H1 (cell line): ENCODE data around the gene TPSB2. TPM values are rescaled to one million over a fixed set of nuclear protein-coding genes. Genes with fewer than 3 reads are reported as not detected.
A peak's percentile ranks its signal among the peaks of the same experiment; 100 is the strongest.

Source experiments
- CTCF ChIA-PET: fragments of 300-600 bp; sonication (Branson Sonifier 250); formaldehyde crosslinking; loops from one replicate; lab custom pipeline; 2021; ENCODE audit not compliant: partially characterized antibody; lab: Charles Lee
- POLR2A ChIA-PET: fragments of 300-600 bp; sonication (Branson Sonifier 250); formaldehyde crosslinking; loops from one replicate; lab custom pipeline; 2021; ENCODE audit warnings: inconsistent platforms; ENCODE audit not compliant: partially characterized antibody; lab: Charles Lee
- DNase-seq, 2 experiments: peaks; one replicate each; pipeline versions ENCODE4 v3.0.0 to v3.0.0-alpha.2; 2010 to 2022; ENCODE audit warnings: low spot score in 2 of 2, low read depth in 1 of 2, mixed read lengths in 1 of 2
- FAIRE-seq: peaks from 2 replicates; lab custom pipeline; 2011; peaks lifted over from hg19 to GRCh38; lab: Jason Lieb, UNC
- H2AFZ ChIP-seq: 2 replicates; pipeline ENCODE4 v1.8.1; 2012; ENCODE audit warnings: low read length, inconsistent platforms
- H2AK5ac ChIP-seq: 2 replicates; pipeline ENCODE4 v1.6.1; 2013; ENCODE audit warnings: low read depth, low read length
- H2BK120ac ChIP-seq: replicated peaks from 2 replicates; pipeline ENCODE3; 2013; ENCODE audit warnings: low read depth, low read length, inconsistent platforms
- H2BK12ac ChIP-seq: 2 replicates; pipeline ENCODE4 v1.6.1; 2013; ENCODE audit warnings: low read depth, low read length
- H2BK15ac ChIP-seq: 2 replicates; pipeline ENCODE4 v1.6.1; 2013; ENCODE audit warnings: low read length
- H2BK20ac ChIP-seq: 2 replicates; pipeline ENCODE4 v1.6.1; 2013; ENCODE audit warnings: low read length
- H2BK5ac ChIP-seq: 2 replicates; pipeline ENCODE4 v1.6.1; 2013; ENCODE audit warnings: low read depth, low read length
- H3K14ac ChIP-seq: 2 replicates; pipeline ENCODE4 v1.6.1; 2013; ENCODE audit warnings: inconsistent platforms; ENCODE audit not compliant: insufficient read length
- H3K18ac ChIP-seq: 2 replicates; pipeline ENCODE4 v1.6.1; 2013; ENCODE audit warnings: low read length; ENCODE audit errors: extremely low read depth
- H3K23ac ChIP-seq: 2 replicates; pipeline ENCODE4 v1.6.1; 2013; ENCODE audit warnings: inconsistent platforms; ENCODE audit not compliant: insufficient read length
- H3K23me2 ChIP-seq: 2 replicates; pipeline ENCODE4 v1.6.1; 2013; ENCODE audit warnings: low read depth, low read length
- H3K27ac ChIP-seq: 2 replicates; pipeline ENCODE4 v1.6.1; 2011; ENCODE audit warnings: low read depth, low read length, inconsistent platforms
- H3K27me3 ChIP-seq, 4 experiments: replicated peaks in 1 of 4; 1 replicate in 1 of 4; 2 replicates in 3 of 4; pipeline versions ENCODE4 v1.6.1 to v1.8.1; 2011 to 2013; ENCODE audit warnings: low read length in 3 of 4, mild to moderate bottlenecking in 3 of 4, inconsistent platforms in 2 of 4, mixed read lengths in 2 of 4, moderate library complexity in 1 of 4; ENCODE audit not compliant: control insufficient read depth in 3 of 4, insufficient read depth in 3 of 4; ENCODE audit errors: extremely low read depth in 1 of 4
- H3K36me3 ChIP-seq, 4 experiments: 2 replicates each; pipeline versions ENCODE4 v1.6.1 to v1.8.1; 2011 to 2013; ENCODE audit warnings: mild to moderate bottlenecking in 4 of 4, low read length in 3 of 4, moderate library complexity in 2 of 4, control low read depth in 1 of 4, inconsistent platforms in 1 of 4; ENCODE audit not compliant: insufficient read depth in 4 of 4, control insufficient read depth in 2 of 4
- H3K4ac ChIP-seq: replicated peaks from 2 replicates; pipeline ENCODE3; 2013; ENCODE audit warnings: low read length, low read depth, mixed read lengths, inconsistent platforms; ENCODE audit not compliant: insufficient read length
- H3K4me1 ChIP-seq, 4 experiments: replicated peaks in 1 of 4; 1 replicate in 1 of 4; 2 replicates in 3 of 4; pipeline versions ENCODE4 v1.6.1 to v1.8.1; 2011 to 2013; ENCODE audit warnings: low read length in 3 of 4, inconsistent platforms in 2 of 4, mixed read lengths in 1 of 4; ENCODE audit not compliant: insufficient read depth in 4 of 4, control insufficient read depth in 3 of 4
- H3K4me2 ChIP-seq, 2 experiments: 2 replicates each; pipeline versions ENCODE4 v1.6.1 to v1.8.1; 2011 to 2013; ENCODE audit warnings: low read depth in 2 of 2, low read length in 2 of 2, control low read depth in 1 of 2, inconsistent platforms in 1 of 2, mild to moderate bottlenecking in 1 of 2; ENCODE audit not compliant: insufficient read depth in 1 of 2
- H3K4me3 ChIP-seq, 4 experiments: fragments of 200-600, 300-600 bp in 1 of 4; sonication (generic), shearing (Covaris generic), sonication (Bioruptor Twin) in 1 of 4; 2 replicates each; pipeline versions ENCODE4 v1.5.1 to v1.8.1; 2011 to 2016; ENCODE audit warnings: low read length in 4 of 4, low read depth in 3 of 4, control low read depth in 2 of 4, inconsistent platforms in 2 of 4, mild to moderate bottlenecking in 2 of 4, mixed read lengths in 1 of 4, moderate library complexity in 1 of 4; ENCODE audit not compliant: insufficient read depth in 2 of 4; ENCODE audit errors: extremely low read depth in 1 of 4
- H3K56ac ChIP-seq: replicated peaks from 2 replicates; pipeline ENCODE3; 2013; ENCODE audit warnings: low read depth, mild to moderate bottlenecking, mixed read lengths, low read length, inconsistent platforms; ENCODE audit not compliant: insufficient read length
- H3K79me1 ChIP-seq: 2 replicates; pipeline ENCODE4 v1.6.1; 2013; ENCODE audit warnings: low read depth, low read length, control low read depth
- H3K79me2 ChIP-seq, 2 experiments: 2 replicates each; pipeline versions ENCODE4 v1.6.1 to v1.8.1; 2012 to 2013; ENCODE audit warnings: low read length in 2 of 2, mild to moderate bottlenecking in 2 of 2, inconsistent platforms in 1 of 2; ENCODE audit not compliant: insufficient read depth in 2 of 2, control insufficient read depth in 1 of 2
- H3K9ac ChIP-seq, 4 experiments: replicated peaks in 1 of 4; 1 replicate in 1 of 4; 2 replicates in 3 of 4; pipeline versions ENCODE4 v1.6.1 to v1.8.1; 2011 to 2013; ENCODE audit warnings: low read depth in 3 of 4, low read length in 3 of 4, control low read depth in 2 of 4, mild to moderate bottlenecking in 2 of 4, moderate library complexity in 2 of 4, inconsistent platforms in 1 of 4; ENCODE audit errors: extremely low read depth in 1 of 4
- H3K9me3 ChIP-seq, 2 experiments: 2 replicates each; pipeline versions ENCODE4 v1.6.1 to v1.8.1; 2012 to 2013; ENCODE audit warnings: mild to moderate bottlenecking in 2 of 2, moderate library complexity in 2 of 2, control low read depth in 1 of 2, inconsistent platforms in 1 of 2, low read depth in 1 of 2, low read length in 1 of 2, mixed read lengths in 1 of 2; ENCODE audit not compliant: insufficient read depth in 2 of 2
- H4K20me1 ChIP-seq, 2 experiments: replicated peaks in 1 of 2; 2 replicates each; pipeline versions ENCODE3 to v1.8.1; 2011 to 2013; ENCODE audit warnings: inconsistent platforms in 2 of 2, low read length in 2 of 2, mild to moderate bottlenecking in 1 of 2; ENCODE audit not compliant: insufficient read depth in 2 of 2, control insufficient read depth in 1 of 2
- H4K5ac ChIP-seq: 2 replicates; pipeline ENCODE4 v1.6.1; 2013; ENCODE audit warnings: low read length, low read depth, mixed read lengths, inconsistent platforms; ENCODE audit not compliant: insufficient read length
- H4K8ac ChIP-seq: 2 replicates; pipeline ENCODE4 v1.8.0; 2013; ENCODE audit warnings: mild to moderate bottlenecking, moderate library complexity, low read length, inconsistent platforms; ENCODE audit not compliant: insufficient read depth; ENCODE audit errors: extremely low read depth
- H4K91ac ChIP-seq: replicated peaks from 2 replicates; pipeline ENCODE3; 2013; ENCODE audit warnings: low read length, mixed read lengths, inconsistent platforms; ENCODE audit not compliant: insufficient read length
- CEBPB ChIP-seq: IDR thresholded peaks from 2 replicates; pipeline ENCODE4 v1.6.1; 2012; ENCODE audit warnings: low read depth, low read length
- CTCF ChIP-seq, 3 experiments: IDR thresholded peaks; 1 replicate in 2 of 3; 2 replicates in 1 of 3; pipeline versions ENCODE4 v1.5.1 to v1.6.1; 2011; ENCODE audit warnings: low read length in 3 of 3, mild to moderate bottlenecking in 3 of 3, inconsistent platforms in 2 of 3, low read depth in 1 of 3, moderate library complexity in 1 of 3; ENCODE audit not compliant: insufficient read depth in 1 of 3; ENCODE audit errors: control extremely low read depth in 1 of 3
- EZH2 ChIP-seq: fragments of 200-600 bp; sonication (generic); IDR thresholded peaks from 2 replicates; pipeline ENCODE4 v1.7.1; 2012; ENCODE audit warnings: low read depth, mild to moderate bottlenecking, moderate library complexity, low read length, inconsistent platforms; ENCODE audit not compliant: severe bottlenecking
- POU5F1 ChIP-seq: IDR thresholded peaks from 2 replicates; pipeline ENCODE4 v1.6.1; 2011; ENCODE audit warnings: low read depth, mild to moderate bottlenecking, low read length, moderate library complexity
- WGBS, 2 experiments: shearing (Covaris generic) in 1 of 2; methylation state at CpG; one replicate each; pipeline versions ENCODE4 v1.1.6 to v1.1.7; 2013 to 2015; ENCODE audit warnings: low lambda C conversion rate in 2 of 2, mixed read lengths in 2 of 2, inconsistent platforms in 1 of 2, low coverage in 1 of 2, missing lambda C conversion rate in 1 of 2; ENCODE audit not compliant: insufficient replicate concordance in 2 of 2, insufficient coverage in 1 of 2, insufficient read length in 1 of 2; ENCODE audit errors: extremely low coverage in 1 of 2, missing lambda C conversion rate in 1 of 2; 5-methylcytosine and 5-hydroxymethylcytosine counted together
- polyA plus RNA-seq, 7 experiments: library from polyadenylated mRNA; depleted of rRNA in 3 of 7; stranded (reverse) in 5 of 7; unstranded in 2 of 7; fragments of >200 nt in 5 of 7; fragments of 200-250 nt in 2 of 7; gene quantifications; 1 replicate in 5 of 7; 2 replicates in 1 of 7; 4 replicates in 1 of 7; pipeline versions ENCODE4 v1.2.1 to v1.2.3, GENCODE V29; 2011 to 2013; ENCODE audit warnings: missing spikeins in 2 of 7, mixed read lengths in 2 of 7
- total RNA-seq: library from RNA; stranded (reverse); fragmentation: NEBNext Ultra II Directional; extraction: Animal tissue kit (Norgen Biotek cat#: 25700); gene quantifications from 2 replicates; pipeline ENCODE4 v1.2.1, GENCODE V29; 2021

The TPSB2 gene
- total and polyA plus RNA-seq, 2 of the 8 experiments (the other 6 are each of a cell fraction or from before 2014, with no cell fraction given): 0.08 TPM; not detected in 1

DNA sequence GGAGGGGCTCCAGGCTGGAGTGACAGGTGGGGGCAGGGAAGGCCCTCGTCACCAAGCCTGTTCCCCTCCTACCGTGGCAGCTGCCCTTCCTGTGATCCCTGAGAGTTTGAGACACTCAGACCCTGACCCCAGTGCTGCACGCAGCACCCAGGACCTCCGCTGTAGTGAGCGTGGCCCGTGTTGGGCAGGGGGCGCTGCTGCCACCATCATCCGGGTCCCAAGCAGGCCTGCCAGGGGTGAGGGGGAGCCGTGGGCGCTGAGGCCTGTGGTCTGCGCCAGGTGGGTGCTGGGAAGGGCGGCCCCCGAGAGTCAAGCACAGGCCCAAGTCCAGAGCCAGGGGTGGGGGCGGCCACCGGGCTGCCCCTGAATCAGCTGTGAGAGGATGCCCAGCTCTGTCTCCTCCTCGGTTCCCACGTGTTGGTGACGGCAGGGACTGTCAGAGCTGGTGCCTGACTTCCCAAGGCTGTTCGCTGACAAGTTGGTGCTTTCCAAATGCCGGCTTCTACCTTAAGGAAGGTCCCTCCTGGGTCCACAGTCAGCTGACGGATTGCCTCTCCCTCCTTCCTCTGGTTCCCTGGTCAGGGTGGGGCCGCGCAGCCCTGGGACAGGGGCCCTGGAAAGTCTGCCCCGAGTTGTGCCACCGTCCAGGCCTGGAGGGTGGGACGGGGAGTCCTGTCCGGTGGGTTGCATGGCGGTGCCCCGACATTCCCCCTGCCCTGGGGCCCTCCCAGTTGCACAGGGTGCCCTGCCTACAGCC, 36.0 kb downstream of the TPSB2 start:
- no peak overlapping the region for H4K91ac ChIP-seq
- no peak overlapping the region for H3K9ac ChIP-seq
- ChIA-PET CTCF (interaction anchor here (0.9 to 2.3 kb wide), 25 partner anchors 9 to 390 kb away, joined by 3 to 12 read pairs (median 4); no protein-coding TSS in a partner anchor), POLR2A (interaction anchor here (1.1 kb wide), 1 partner anchor 91 kb away, joined by 3 read pairs; no protein-coding TSS in a partner anchor)
- H4K20me1 ChIP-seq: peaks cover 14 to 40% of the 10 kb centered on the region in 2 experiments
- H3K18ac ChIP-seq: no peak overlapping the region
- H2AK5ac ChIP-seq: no peak overlapping the region
- DNase-seq (peak in 1 of 2 experiments; percentile 61), FAIRE-seq (no peak)
- no peak overlapping the region for H3K27ac ChIP-seq
- no peaks in the 10 kb centered on the region for H3K79me2 ChIP-seq
- no peak overlapping the region for H2BK5ac ChIP-seq
- H2BK12ac ChIP-seq: no peak overlapping the region
- H2BK120ac ChIP-seq: no peak overlapping the region
- H3K23me2 ChIP-seq: no peaks in the 10 kb centered on the region
- H2AFZ ChIP-seq: no peak overlapping the region
- H3K14ac ChIP-seq: no peak overlapping the region
- no peak overlapping the region for H4K5ac ChIP-seq
- H3K79me1 ChIP-seq: no peaks in the 10 kb centered on the region; the same call in 1 of the 2 replicates
- no peak overlapping the region for H3K4me3 ChIP-seq
- H3K56ac ChIP-seq: no peak overlapping the region
- no peak overlapping the region for H3K4ac ChIP-seq
- peaks cover 0 to 9% (median 2%) of the 10 kb centered on the region in 4 experiments; a peak in 4 of 7 replicates for H3K4me1 ChIP-seq
- H3K9me3 ChIP-seq: no peaks in the 10 kb centered on the region
- H3K4me2 ChIP-seq: no peak overlapping the region
- no peaks in the 10 kb centered on the region for H3K27me3 ChIP-seq
- no peak overlapping the region for H3K23ac ChIP-seq
- 86% methylated on average over 28 of the region's 29 CpGs; no CpG with 5 or more reads in 1 of the 2 experiments for WGBS, 2 experiments
- TF ChIP-seq CTCF (IDR thresholded peaks at IDR 0.05; ENCODE audit: control extremely low read depth in 1 of 3, insufficient read depth in 1 of 3, low read depth in 1 of 3, low read length in 3 of 3) (peak; percentile 14 to 54 (median 38); a peak in 2 of 4 replicates), CEBPB (no peak), EZH2 (no peak), POU5F1 (no peak)
- no peaks in the 10 kb centered on the region for H3K36me3 ChIP-seq
- no peak overlapping the region for H4K8ac ChIP-seq
- H2BK15ac ChIP-seq: no peak overlapping the region
- H2BK20ac ChIP-seq: no peak overlapping the region
